Hematopoietic multipotent progenitor cell treated with erythropoietin and hydrocortisone succinate and interleukin-3 and kit ligand, for 15 days (in vitro differentiated cells): ENCODE data around the gene AMPD2.
A peak's percentile ranks its signal among the peaks of the same experiment; 100 is the strongest.
"Not testable (repeated sequence)": the region's sequence is repeated elsewhere in the genome, so short reads cannot be mapped to it uniquely, and the experiment has no call there.

ENCODE experiments used
- DNase-seq: peaks from one replicate; pipeline ENCODE4 v3.0.0-alpha.2; 2015; ENCODE audit warnings: low spot score

Gene AMPD2

DNA sequence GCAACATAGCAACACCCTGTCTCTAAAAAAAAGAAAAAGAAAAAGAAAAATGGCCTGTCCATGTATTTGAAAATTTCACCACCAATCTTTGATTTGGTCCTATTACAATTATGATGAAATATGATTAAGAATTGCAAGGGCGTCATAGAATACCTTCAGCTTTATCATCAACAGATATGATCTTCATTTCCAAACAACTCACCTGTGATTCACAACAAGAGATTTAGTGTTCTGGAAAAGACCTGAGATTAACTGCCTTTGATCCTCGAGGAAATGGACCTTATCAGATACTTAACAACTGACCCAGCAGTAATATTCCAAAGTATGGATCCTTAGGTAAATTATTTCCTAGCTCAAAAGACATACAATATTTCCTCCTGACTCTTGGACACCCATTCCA is 32.8 kb downstream of the AMPD2 start:
- no peak for DNase-seq

DNA sequence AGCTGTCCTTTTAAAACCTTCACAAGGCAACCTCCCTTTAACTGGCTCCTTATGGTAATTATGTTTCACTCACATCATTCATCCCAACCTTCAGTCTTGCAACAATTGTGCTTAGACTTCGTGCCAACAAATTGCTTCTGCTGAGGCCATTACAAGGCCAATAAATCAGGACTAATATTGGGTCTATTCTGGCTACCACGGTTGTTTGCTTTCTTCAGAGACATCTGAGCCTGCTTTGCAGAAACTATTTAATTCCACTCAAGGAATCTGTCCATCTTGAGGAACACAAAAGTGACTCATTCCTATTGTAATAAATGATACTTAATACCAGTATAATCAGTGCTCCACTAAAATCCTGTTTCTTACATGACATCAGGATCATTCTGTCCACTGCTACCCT is 33.7 kb downstream of the AMPD2 start:
- no peak for DNase-seq

DNA sequence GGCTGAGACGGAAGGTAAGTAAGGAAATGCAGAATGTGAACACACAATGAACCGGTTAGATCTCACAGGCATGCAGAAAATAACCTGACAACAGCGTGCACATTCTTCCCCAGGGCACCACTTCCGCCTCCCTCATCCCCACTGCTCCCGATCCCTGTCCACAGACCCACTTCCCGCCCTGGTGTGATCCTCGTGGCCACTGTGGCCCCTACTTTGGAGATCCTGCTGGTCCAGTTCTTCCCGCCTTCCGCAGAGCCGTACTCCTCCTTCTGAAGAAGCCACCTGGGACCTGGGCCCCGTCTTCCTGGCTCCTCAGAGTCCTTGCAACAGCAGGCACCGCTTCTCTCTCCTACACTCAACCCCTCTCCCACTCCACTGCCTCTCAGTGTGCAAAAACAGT is 34.9 kb downstream of the AMPD2 start:
- DNase-seq, result no peak

GRCh38 chr1:109655615-109656519 is 36.2 kb downstream of the AMPD2 start, which contains the start of gene GSTM4:
GSTM4 (plus strand) TSS chr1:109656099; CDS start chr1:109656390, 291 bp downstream.
- DNase-seq, result peak; percentile 32

DNA sequence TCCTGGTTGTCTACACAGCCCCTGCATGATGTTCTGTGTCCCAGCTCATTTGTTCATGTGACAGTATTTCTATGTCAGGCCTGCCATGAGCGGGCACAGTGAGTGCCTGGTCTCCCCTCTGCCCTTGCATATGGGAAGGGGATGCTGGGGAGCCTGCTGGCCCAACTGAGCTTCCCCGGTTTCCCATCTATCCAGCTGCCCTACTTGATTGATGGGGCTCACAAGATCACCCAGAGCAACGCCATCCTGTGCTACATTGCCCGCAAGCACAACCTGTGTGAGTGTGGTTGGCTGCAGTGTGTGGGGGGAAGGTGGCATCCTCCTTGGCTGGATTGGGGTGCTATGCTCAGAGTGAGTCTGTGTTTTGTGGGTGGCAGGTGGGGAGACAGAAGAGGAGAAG is 37.8 kb downstream of the AMPD2 start:
- no peak for DNase-seq

- DNase-seq, result no peak
Measured at GRCh38 chr1:109657970-109658369, 38.3 kb downstream of the AMPD2 start.

- no peak for DNase-seq
Measured at GRCh38 chr1:109658533-109659042, 39.0 kb downstream of the AMPD2 start.

- no peak for DNase-seq
Measured at GRCh38 chr1:109659145-109659544, 39.5 kb downstream of the AMPD2 start.

GRCh38 chr1:109659997-109660690 is 40.5 kb downstream of the AMPD2 start:
- DNase-seq, result no peak

- DNase-seq, result not testable (repeated sequence)
Measured at GRCh38 chr1:109660691-109661026, 41.0 kb downstream of the AMPD2 start.

DNA sequence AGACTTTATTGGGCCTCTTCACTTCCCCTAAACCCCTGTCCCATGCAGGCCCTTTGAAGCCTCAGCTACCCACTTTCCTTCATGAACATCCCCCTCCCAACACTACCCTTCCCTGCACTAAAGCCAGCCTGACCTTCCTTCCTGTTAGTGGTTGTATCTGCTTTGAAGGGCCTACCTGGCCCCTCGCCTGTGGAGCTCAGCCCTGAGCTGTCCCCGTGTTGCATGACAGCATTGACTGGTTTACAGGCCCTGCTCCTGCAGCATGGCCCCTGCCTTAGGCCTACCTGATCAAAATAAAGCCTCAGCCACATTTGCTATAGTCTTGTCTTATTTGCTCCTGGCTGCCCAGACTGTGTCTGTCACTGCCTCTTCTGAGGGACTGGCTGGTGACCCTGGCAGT is 41.8 kb downstream of the AMPD2 start:
- no peak for DNase-seq

DNA sequence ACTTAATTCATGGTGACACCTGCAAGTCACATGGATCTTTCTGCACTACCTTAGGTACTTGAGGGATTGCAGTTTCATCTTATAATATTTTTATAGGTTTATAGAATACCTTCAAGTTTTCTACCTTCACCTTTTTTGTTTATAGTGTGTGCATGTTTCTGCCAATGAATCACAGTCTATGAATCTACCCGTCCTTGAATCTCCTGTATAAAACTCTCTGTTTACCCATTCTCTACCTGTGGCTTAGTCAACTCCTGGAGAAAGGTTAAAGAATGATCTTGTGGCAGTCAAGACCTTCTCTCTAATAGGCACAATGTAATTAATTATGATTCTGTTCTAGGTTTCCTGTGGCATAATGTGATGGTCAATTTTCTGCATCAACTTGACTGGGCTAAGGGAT is 45.0 kb downstream of the AMPD2 start:
- DNase-seq, result no peak

GRCh38 chr1:109667452-109668122 is 48.0 kb downstream of the AMPD2 start, which contains the start of gene GSTM2:
GSTM2 (plus strand) TSS chr1:109668057; CDS start chr1:109668116, 59 bp downstream.
- peak; percentile 17 for DNase-seq

DNA sequence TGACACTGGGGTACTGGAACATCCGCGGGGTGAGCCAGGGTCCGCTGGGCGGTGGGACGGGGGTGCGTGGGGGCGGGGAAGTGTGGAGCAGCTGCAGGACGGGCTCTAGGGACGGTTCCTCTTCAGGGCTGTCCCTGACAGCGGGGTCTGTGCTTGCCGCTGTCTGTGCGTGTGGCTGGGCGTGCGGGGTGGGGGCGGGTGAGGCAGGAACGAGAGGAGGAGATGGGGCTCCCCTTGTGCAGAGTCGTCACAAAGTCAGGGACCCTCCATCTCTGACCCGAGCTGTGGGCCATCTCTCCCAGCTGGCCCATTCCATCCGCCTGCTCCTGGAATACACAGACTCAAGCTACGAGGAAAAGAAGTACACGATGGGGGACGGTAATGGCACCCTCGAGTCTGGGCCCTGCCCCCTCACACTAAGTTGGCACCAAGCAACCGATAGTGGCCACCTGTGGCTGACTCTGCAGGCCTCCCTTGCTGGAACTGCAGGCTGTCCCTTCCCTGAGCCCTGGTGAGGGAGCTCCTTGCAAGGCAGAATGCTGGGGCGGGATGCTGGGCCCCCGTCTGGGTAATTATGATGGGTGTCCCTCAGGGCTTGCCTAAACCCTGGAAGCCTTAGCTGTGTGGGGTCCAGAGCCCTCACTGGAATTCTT is 48.6 kb downstream of the AMPD2 start:
- DNase-seq, result peak; percentile 1

GRCh38 chr1:109669246-109669948 is 49.8 kb downstream of the AMPD2 start:
- DNase-seq, result peak; percentile 1

- peak; percentile 1 for DNase-seq
Measured at GRCh38 chr1:109669949-109670302, 50.3 kb downstream of the AMPD2 start.

GRCh38 chr1:109671067-109671466 is 51.4 kb downstream of the AMPD2 start:
- peak; percentile 0 for DNase-seq

GRCh38 chr1:109673861-109674260 is 54.2 kb downstream of the AMPD2 start:
- not testable (repeated sequence) for DNase-seq

- DNase-seq, result peak; percentile 1
Measured at GRCh38 chr1:109676683-109677381, 57.2 kb downstream of the AMPD2 start.

DNA sequence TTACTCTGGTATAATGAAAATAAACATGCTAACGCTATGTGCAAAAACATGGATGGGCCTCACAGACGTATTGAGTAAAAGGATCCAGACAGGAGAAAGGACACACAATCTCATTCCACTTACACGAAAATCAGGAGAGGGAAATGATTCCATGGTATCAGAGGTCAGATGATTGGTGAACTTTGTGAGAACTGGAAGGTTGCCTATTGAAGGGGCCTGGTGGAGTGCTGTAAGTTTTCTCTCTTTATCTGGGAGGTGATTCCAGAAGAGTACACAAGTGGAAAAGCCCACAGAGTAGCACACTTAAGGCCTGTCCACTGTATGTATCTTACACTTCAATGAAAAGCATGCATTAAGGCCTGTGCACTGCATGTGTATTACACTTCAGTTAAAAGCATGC is 57.8 kb downstream of the AMPD2 start:
- DNase-seq, result peak; percentile 1

DNA sequence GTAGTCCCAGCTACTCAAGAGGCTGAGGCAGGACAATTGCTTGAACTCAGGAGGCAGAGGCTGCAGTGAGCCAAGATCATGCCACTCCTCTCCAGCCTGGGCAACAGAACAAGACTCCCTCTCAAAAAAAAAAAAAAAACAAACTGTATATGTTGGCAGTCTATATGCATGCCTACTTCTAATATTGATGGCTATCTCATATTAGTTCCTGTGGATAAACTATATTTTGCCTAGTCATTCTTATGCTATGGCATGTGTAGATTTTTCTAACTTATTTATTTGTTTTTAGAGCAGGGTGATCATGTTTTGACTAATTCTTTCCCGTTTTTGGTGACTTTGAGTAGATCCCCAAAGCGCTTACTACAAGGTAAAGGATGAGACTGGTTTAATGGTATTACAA is 59.0 kb downstream of the AMPD2 start:
- DNase-seq, result peak; percentile 1
